NCI-H1048 (cell line): ENCODE measurements around the gene HYLS1.
"Not testable (repeated sequence)": the region's sequence is repeated elsewhere in the genome, so short reads cannot be mapped to it uniquely, and the experiment has no call there.

ENCODE experiments used
- DNase-seq: peaks from one replicate; lab custom pipeline; 2025; lab: John Stamatoyannopoulos, UW

Gene HYLS1

GRCh38 chr11:125903711-125904659 lies 16.5 kb downstream of the HYLS1 start, which contains the start of gene DDX25:
DDX25 (plus strand) TSS chr11:125904508; CDS start chr11:125904518, 10 bp downstream.
- DNase-seq: no peak

- DNase-seq: no peak
These were observed 17.2 kb downstream of the HYLS1 start for GRCh38 chr11:125904678-125905077.

DNA sequence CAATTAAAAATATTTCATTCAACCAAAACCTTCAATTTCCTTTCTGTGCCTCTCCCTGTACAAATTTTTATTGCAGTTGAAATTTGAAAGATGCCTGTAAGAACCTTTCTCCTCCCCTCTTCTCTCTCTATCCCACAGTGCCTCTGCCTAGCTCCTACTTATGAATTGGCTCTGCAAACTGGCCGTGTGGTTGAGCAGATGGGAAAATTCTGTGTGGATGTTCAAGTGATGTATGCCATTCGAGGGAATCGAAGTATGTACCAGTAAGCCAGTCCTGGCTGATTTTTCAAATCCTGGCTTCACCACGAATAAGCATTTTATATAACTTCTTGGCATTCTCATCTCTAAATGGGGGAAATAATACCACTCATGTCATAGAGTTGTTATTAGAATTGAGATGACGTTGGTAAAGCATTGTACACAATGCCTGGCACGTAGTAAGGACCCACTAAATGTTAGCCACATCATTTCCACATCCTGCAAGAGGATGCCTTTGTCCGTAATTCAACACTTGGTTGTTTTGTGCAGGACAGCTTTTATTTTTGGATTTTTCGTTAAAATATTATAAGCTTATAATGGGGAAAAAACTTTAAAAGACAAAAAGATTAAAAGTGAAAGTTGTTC lies 22.9 kb downstream of the HYLS1 start:
- DNase-seq: no peak

DNA sequence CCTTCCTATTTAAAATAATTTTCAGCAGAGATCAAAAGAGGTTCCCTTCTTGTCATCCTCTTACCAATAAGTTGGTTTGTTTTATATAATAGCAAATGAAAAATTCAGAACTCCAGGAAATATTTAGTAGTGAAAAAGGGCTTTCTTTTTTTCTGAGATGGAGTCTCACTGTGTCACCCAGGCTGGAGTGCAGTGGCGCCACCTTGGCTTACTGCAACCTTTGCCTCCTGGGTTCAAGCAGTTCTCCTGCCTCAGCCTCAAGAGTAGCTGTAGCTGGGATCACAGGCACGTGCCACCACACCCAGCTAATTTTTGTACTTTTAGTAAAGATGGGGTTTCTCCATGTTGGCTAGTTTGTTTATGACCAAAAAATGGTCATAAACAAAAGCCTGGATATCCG lies 27.1 kb downstream of the HYLS1 start:
- not testable (repeated sequence) for DNase-seq

DNA sequence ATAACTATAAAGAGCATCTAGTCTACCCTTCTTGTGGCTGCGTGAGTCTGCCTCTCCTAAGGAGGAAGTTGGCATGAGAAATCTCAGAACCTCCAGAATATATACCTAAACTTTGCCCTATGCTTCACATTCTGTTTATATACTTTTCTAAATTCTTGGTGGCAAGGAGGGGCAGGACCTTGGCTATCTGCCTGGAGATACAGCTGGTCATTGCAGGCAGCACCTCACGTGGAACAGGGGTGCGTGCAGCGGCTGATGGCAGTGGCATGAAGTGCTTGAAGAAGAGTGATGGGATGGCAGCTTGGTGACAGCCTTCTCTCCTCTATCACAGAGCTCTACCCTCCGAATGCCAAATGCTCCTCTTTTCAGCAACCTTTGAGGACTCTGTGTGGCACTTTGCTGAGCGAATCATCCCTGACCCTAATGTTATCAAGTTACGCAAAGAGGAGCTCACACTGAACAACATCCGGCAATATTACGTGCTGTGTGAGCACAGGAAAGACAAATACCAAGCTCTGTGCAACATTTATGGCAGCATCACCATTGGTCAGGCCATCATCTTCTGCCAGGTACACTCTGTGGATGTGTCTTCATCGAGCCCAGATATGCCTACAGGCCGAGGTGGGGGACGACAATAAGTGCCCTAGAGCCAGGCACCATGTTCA lies 29.3 kb downstream of the HYLS1 start:
- no peak for DNase-seq

- no peak for DNase-seq
These were observed 30.8 kb downstream of the HYLS1 start for GRCh38 chr11:125918140-125918840.

DNA sequence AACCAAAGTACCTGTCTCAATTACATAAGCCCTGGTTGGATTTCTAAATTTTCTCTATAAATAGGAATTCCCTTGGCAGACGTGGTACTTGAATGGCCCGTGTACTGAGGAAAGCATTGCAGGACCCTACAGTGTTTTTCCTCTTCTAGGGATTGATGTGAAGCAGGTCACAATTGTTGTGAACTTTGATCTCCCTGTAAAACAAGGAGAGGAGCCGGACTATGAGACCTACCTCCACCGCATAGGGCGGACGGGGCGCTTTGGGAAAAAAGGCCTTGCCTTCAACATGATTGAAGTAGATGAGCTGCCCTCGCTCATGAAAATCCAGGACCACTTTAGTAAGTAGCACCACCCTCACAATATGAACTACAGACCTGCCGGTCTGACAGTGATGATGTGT lies 33.6 kb downstream of the HYLS1 start:
- DNase-seq: no peak

GRCh38 chr11:125922156-125922555 lies 34.7 kb downstream of the HYLS1 start:
- no peak for DNase-seq

GRCh38 chr11:125923012-125923579 lies 35.6 kb downstream of the HYLS1 start:
- DNase-seq: peak; percentile 40

GRCh38 chr11:125923633-125924032 lies 36.2 kb downstream of the HYLS1 start:
- DNase-seq: no peak

GRCh38 chr11:125924384-125925007 lies 37.0 kb downstream of the HYLS1 start:
- DNase-seq: no peak

- DNase-seq: no peak
These were observed 37.8 kb downstream of the HYLS1 start for GRCh38 chr11:125925247-125925740.

GRCh38 chr11:125925804-125926203 lies 38.3 kb downstream of the HYLS1 start:
- no peak for DNase-seq

- DNase-seq: no peak
These were observed 39.2 kb downstream of the HYLS1 start for GRCh38 chr11:125926682-125927081.

GRCh38 chr11:125929445-125930075 lies 42.1 kb downstream of the HYLS1 start:
- no peak for DNase-seq

- DNase-seq: no peak
These were observed 42.6 kb downstream of the HYLS1 start for GRCh38 chr11:125930076-125930450.

DNA sequence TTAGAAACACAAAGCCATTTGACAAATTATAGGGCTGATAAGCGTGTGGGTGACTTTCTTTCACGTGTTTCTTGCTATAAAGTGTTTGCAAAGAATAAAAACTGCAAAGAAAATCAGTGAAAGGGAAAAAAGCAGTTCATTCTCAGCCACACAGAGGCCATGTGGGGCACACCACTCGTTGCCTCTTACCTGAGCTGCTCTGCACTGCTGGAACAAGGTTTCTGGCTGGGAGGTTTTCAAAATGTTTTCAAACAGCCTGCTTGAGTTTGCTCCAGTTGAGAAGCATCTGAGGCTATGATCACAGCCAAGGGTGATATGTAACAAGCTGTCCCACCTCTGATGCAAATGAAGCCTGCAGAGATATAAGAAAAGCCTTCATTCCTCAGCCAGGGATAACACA lies 43.6 kb downstream of the HYLS1 start:
- no peak for DNase-seq

DNA sequence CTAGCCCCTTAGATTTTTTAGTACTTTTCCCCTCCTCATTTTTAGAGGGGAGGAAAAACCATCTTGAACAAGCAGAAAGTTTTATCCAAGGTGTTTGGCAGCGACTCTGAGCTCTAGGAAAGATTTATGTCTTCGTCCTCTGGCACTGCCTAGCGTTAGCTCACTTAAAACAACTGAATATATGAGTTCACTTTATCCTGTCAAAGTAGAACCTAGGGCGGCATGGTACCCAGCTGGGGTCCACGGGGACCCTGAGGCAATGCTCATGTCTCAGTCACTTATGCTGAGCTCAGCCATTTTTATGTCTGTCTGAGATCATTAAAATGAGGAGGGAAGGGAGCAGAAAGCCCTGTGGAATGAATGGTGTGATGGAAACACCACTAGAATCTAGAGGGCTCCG lies 44.2 kb downstream of the HYLS1 start:
- no peak for DNase-seq

DNA sequence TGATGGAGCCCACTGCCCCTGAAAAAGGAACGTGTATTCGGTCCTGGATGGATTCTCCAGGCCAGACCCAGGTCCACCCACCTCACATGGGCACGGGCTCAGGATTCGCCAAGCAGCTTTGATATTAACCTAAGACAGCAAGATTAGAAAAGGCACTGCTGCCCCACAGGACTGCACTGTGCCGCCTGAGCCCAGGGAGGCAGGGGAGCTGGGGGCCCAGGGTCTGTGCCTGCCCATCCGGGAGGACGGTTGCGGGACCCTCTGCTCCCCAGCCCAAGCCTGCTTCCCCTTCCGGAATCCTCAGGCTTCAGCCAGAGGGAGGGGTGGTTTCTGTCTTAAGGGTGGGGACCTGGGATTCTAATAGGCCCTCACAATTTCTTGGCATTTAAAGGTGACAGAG lies 44.8 kb downstream of the HYLS1 start:
- no peak for DNase-seq

DNA sequence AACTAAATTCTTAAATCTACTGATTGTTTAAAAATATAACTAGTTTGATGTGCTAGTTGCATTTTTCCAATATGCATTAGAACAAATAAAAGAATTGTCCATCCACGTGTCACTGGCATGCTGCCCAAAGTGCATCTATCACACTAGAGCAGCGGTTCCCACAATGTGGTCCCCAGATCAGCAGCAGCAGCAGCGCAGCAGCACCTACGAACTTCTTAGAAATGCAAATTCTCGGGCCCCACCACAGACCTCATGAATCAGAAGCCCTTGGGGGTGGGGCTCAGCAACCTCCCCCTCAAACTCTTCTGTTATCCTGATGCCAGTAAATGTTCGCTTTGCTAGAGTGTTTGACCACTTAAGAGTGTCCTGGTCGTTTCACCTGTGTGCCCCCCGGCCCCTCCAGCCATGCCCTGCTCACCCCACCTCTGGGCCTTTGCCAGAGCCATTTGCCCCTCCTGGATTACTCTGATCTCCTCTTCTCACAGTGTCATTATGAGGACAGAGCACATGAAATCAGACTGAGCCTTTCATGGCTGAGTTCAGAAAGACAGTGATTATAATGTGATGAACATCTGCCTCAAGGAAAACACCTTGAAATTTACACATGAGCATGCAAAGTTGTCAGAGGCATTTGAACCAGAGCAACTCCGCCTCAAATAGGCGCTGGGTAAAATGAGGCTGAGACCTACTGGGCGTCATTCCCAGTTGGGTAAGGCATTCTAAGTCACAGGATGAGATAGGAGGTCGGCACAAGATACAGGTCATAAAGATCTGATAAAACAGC lies 45.8 kb downstream of the HYLS1 start:
- no peak for DNase-seq
